ENCODE results near the gene SNX33. TPM values are rescaled to one million over a fixed set of nuclear protein-coding genes. Genes with fewer than 3 reads are reported as not detected.

Gene SNX33
- total RNA-seq, 4 donors from 2014 or later: 19.9 to 43.8 (median 32.5) TPM

DNA sequence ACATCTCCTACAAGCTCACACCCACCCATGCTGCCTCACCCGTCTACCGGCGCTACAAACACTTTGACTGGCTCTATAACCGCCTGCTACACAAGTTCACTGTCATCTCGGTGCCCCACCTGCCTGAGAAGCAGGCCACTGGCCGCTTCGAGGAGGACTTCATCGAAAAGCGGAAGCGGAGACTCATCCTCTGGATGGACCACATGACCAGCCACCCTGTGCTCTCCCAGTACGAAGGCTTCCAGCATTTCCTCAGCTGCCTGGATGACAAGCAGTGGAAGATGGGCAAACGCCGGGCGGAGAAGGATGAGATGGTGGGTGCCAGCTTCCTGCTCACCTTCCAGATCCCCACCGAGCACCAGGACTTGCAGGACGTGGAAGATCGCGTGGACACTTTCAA is 2.1 kb downstream of the SNX33 start:
- TF ChIP-seq, protein P1, sequence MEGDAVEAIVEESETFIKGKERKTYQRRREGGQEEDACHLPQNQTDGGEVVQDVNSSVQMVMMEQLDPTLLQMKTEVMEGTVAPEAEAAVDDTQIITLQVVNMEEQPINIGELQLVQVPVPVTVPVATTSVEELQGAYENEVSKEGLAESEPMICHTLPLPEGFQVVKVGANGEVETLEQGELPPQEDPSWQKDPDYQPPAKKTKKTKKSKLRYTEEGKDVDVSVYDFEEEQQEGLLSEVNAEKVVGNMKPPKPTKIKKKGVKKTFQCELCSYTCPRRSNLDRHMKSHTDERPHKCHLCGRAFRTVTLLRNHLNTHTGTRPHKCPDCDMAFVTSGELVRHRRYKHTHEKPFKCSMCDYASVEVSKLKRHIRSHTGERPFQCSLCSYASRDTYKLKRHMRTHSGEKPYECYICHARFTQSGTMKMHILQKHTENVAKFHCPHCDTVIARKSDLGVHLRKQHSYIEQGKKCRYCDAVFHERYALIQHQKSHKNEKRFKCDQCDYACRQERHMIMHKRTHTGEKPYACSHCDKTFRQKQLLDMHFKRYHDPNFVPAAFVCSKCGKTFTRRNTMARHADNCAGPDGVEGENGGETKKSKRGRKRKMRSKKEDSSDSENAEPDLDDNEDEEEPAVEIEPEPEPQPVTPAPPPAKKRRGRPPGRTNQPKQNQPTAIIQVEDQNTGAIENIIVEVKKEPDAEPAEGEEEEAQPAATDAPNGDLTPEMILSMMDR (IDR thresholded peaks at IDR 0.05): no peak
- ATAC-seq (ENCODE audit: low FRiP score) (no peak), DNase-seq (ENCODE audit: low spot score) (no peak)

DNA sequence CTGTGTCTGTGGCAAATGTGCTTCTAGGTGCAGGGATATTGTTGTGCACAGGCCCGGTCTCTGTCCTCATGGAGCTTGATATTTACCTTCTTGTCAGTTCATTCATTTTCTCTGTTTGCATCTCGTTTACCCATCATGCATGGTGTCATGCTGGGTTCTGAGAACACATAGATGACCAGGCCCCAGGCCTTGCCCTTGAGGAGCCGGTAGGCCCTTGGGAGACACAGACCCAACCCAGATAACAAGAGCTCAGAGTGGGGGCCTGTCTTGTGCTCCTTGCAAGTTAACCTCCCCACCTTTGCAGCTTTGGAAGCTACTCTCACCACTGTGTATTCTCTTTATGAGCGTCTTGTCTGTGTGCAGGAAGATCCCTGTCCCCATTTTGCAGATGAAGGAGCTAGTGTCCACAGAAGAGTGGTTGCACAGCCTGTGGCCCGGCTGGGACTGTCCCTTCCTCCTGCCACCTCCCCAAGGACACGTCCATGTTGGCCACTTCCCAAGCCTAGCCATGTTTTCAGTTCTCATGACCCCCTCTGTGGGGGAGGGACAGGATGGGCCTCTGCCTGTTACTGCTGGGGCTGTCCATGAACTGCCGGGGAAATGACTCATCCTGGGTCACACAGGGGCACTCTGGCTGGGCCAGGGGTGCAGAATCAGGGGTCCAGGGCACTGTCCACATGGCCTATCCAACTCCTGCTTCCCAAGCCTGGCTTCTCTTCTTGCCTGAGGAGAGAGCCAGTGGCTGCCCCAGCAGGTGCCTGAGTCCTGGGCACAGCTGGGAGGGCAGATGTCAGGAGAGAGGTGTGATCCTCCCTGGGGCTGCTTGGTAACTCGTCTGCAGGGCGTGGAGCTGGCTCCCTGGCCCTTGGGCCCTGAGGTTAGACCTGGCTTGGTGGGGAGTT is 3.4 kb downstream of the SNX33 start:
- no peak for DNase-seq (ENCODE audit: low spot score)
- no peak for ATAC-seq (ENCODE audit: low FRiP score)
- TF ChIP-seq, protein P1 (IDR thresholded peaks at IDR 0.05): no peak

DNA sequence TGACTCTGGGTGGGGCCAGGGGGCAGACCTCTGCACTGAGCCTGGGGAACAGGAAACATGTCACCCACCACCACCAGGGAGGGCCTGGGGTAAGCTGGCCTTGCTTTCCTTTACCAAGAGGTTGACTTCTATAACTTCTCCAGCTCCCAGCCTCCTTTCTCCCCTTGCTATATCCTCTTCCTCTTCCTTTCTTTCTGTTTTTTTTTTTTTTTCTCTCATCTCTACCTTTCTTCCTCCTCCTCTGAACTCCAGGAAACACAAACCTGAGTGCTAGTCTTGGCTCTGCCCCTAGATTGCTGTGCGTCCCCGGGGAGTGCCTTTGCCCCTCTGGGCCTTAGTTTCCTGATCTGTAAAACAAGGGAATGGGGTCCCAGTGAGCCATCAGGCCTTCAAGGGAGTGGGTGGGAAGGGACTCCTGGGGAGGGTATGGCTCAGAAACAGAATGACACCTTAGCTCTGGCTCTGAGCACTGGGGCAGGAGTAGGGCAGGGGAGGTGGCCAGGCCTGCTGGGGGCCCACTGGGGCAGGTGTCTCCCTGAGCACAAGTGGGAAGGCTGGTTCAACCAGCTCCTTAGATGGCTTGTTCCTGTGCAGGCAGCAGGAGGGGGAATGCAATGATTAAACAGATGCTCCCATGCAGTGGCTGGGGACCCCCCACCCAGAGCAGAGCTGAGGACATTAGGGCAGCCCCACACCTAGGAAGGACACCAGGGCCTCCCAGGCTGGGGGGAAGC is 4.3 kb downstream of the SNX33 start:
- no peak for ATAC-seq (ENCODE audit: low FRiP score)
- TF ChIP-seq, protein P1 (IDR thresholded peaks at IDR 0.05): no peak
- DNase-seq (ENCODE audit: low spot score): no peak

DNA sequence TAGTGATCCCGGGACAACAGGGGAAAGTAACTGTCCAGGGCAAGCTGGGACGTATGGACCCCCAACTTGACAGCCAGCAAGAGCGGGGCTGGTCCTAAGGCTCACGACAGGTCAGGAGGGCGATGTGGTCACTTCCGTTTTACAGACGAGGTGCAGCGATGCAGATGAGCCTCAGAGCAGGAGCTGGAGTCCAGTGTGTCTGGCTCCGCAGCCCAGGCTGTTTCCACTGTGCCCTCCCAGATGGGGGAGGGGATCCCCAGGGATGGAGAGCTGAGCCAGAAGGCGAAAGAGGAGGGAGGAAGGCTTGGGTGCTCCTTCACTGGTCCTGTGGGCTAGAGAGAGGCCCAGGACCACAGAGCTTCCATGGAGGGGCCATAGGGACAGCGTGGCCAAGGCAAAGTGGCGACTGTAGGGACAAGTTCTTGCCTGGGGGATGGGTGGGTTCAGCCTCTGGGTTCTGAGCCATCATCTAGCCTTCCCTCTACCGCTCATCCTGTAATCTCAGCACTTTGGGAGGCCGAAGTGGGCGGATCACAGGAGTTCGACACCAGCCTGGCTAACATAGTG is 5.7 kb downstream of the SNX33 start:
- ATAC-seq (ENCODE audit: low FRiP score) (no peak), DNase-seq (ENCODE audit: low spot score) (no peak)
- TF ChIP-seq, protein P1 (IDR thresholded peaks at IDR 0.05): no peak

DNA sequence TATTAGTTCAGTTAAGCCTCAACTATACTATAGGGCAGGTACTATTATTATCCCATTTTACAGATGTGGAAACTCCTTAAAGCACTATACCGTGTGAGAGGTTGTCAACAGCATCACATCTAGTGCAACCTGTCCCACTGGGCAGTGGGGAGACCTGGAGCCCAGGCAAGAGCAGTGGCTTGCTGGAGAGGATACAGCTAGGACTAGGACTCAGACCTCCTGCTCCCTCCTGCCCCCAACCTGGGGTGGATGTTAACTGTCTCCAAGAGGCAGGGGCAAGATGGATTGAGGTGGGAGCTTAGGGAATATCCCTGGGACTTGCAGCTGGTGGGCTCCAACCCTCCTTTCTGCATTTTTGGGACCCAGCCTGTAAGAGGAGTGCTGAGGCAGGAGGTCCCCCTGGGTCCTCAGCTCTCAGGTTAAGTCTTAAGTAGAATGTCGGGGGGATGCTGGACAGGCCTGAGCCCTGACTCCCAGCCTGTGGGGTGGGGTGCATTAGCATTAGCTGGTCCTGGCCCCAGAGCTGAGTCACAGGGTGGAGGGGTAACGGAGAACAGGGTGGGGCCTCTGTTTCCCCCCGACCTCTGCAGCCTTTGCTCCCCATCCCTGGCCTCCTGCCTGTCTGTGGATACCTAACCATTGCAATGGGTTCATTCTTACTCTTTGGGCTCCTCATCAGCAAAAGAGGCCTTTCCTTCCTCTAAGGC is 6.6 kb downstream of the SNX33 start:
- no peak for DNase-seq (ENCODE audit: low spot score)
- no peak for ATAC-seq (ENCODE audit: low FRiP score)
- TF ChIP-seq, protein P1 (IDR thresholded peaks at IDR 0.05): no peak

DNA sequence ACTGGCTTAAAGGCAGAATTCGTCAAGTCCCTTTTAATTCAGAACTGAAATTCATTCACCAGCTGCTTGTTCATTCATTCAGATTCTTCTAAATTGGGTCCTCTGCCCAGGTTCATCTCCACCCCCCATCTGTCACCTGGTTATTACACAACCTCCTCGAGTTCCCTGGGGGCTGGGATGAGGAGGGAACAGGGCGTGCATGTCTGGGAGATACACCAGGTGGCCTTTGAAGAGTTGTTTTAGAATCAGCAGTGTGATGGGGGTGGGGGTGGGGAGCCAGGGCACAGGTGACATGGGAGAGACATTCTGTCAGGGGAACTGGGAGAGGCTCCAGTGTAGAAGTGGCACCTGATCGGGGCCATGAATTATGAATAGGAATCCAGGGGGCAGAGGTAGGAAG is 8.2 kb downstream of the SNX33 start:
- DNase-seq (ENCODE audit: low spot score): no peak
- no peak for ATAC-seq (ENCODE audit: low FRiP score)
- TF ChIP-seq, protein P1 (IDR thresholded peaks at IDR 0.05): no peak
